GM21576 (cell line): ENCODE measurements around the gene MMP13.
A peak's percentile ranks its signal among the peaks of the same experiment; 100 is the strongest.
"Not testable (repeated sequence)": the region's sequence is repeated elsewhere in the genome, so short reads cannot be mapped to it uniquely, and the experiment has no call there.

Experiments
- ATAC-seq: cut with Tn5 transposase; IDR thresholded peaks from one replicate; pipeline ENCODE4 v1.9.1; 2021; ENCODE audit warnings: mild to moderate bottlenecking, moderate library complexity; ENCODE audit not compliant: unreplicated experiment

The MMP13 gene

DNA sequence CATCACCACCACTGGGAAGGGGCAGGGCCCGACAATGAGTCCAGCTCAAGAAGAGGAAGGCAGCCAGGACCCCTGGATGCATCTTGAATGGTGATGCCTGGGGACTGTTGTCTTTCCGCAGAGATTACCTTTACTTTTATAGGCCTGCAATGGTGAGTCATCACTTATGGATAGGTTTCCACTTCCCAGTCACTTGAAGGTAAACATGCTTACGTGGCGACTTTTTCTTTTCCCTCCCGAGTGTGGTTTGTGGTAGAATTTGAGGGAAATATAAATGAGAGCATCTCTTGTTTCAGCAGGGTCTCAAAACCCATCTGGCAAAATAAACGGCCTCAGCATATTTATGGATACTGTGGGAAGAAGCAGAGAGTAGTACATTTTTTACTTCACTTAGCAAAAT, at the start of gene MMP13:
Gene MMP13 (minus strand): TSS at position 109 of the 400 bp plus-strand sequence. CDS start 27 bp downstream, at position 82.
- no peak for ATAC-seq

DNA sequence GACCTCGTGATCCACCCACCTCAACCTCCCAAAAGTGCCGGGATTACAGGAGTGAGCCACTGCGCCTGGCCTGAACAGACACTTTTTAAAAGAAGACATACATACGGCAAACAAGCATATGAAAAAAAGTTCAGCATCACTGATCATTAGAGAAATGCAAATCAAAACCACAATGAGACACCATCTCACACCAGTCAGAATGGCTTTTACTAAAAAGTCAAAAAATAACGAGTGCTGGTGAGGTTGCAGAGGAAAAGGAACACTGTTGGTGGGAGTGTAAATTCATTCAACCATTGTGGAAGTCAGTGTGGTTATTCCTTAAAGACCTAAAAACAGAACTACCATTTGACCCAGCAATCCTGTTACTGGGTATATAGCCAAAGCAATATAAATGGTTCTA, 48.7 kb upstream of the MMP13 start:
- ATAC-seq, result not testable (repeated sequence)

DNA sequence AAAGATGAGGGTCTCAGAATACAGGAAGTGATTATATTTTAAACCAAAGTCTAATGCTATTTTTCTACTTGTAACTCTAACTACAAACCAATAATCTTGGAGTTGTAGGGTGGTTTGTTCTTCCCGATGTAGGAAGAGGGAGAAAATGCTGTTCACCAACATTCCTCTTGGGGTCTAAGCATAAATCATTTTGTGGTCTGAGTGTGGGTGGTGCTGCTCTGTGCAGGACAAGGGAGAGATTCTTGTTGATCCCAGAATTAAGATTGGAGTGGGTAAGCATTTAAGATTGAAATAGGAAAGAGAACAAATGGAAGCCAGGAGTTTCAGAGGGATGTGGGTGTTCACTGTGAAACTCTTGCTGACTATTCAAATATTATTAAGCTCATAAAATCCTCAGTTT, 38.6 kb upstream of the MMP13 start:
- ATAC-seq, result no peak

DNA sequence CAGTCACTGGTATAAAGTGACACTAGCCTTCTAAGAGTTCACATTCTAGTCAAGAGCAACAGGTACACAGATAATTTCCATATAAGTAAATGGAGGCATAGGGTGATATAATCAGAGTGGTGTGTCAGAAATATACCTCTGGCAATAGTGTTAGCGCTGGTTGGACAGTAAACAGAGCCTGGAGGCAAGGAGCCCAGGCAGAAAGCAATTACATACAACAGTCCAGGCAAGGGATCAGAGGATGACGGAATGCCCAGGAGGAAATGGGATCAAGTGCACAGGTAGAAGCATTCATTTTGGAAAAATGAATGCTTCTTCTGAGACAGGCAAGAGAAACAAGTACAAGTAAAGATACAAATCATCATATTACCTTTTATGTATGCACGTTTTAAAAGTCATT, 36.2 kb upstream of the MMP13 start:
- ATAC-seq, result no peak

DNA sequence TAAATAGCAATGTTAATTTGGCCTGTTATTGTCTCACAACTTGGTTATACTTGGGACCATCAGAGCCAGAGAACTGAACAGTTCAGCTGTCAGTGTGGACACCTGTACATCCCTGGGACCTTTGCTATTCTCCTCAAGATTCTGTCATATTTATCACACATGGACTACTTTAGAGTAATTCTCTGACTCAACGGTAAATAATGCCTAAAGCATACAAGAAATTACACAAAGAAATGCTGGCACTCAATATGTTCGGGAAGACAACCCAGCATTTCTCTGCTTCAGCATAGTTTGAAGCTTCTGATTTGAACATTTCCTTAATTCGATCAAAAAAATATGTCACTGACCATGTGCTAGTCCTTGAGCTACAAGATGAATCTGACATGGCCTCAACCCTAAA, 34.6 kb upstream of the MMP13 start:
- ATAC-seq, result no peak

DNA sequence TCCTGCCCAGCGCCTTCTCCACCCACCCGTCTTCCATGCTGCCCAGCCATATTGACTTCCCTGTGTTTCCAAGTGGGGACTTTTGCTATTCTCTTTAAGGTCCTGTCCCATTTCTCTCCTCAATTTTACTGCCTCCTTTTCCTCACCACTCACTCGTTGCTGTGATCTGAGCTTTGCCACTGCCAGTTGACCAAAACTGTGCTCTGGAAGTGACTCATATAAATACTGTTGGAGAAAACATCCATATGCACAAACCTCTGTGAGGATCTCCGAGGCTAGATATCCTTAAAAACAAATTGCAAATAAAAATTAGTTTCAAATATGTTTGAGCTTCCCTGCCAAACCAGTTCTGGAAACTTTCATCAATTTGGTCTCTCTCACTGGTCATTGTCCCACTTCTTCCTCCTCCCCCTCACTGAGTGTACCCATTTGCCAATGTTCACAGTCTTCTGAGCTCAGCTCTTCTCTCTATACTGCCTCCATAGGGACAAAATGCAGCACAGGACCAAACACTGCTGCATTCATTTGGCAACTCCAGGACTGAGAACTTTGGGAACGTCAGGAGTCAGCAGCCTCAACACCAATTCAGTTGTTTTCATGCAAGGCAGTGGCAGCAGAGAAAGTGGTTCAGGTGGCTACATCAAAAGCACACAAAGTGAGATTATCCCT, 34.0 kb upstream of the MMP13 start:
- ATAC-seq, result no peak

DNA sequence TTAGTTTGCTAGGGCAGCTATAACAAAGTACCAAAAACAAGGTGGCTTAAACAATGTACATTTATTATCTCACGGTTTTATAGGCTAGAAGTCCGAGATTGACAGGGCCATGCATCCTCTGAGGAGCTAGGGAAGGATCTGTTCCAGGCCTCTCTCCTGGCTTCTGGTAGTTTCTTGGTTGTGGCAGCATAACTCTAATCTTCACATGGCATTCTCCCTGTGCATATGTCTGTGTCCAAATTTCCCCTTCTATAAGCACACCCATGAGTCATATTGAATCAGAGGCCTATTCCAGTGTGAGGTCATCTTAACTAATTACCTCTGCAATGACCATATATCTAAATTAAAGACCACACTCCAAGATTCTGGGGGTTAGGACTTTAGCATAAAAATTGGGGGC, 31.3 kb upstream of the MMP13 start:
- ATAC-seq, result no peak

DNA sequence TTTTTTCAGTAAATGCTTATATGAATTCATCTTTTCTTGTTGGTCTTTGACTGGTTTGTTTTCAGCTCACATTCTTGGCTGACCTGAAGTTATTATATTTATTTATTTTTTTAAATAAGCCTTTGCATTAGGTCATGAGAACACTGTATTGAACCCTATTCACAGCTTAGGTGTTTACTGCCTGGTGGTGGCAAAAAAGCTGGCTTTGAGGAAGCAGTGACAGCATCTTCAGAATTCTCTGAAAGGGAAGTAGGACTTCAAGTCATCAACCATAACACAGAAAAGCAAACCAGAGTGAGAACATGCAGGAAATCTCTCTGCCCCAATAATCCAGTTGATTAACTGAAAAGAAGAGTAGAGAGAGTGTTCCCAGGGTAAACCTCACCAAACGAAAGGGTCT, 30.3 kb upstream of the MMP13 start:
- ATAC-seq, result no peak

DNA sequence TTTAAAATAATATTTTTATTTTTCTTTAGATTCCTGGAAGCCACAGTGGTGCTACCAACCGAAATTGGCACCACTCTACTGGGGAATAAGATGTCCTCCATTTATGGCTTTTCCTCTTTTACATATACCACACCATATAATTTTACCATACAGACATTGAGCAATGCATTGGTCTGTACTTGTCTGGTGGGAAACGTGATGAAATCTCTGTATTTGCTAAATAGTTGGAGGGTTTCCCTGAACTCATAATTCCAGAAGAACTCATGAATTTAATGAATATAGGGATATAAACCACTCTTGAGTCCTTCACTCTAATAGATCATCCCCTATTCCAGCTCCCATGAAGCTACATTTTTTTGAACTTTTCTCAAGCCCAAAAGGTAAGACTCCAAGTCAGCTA, 28.0 kb upstream of the MMP13 start:
- ATAC-seq, result no peak

DNA sequence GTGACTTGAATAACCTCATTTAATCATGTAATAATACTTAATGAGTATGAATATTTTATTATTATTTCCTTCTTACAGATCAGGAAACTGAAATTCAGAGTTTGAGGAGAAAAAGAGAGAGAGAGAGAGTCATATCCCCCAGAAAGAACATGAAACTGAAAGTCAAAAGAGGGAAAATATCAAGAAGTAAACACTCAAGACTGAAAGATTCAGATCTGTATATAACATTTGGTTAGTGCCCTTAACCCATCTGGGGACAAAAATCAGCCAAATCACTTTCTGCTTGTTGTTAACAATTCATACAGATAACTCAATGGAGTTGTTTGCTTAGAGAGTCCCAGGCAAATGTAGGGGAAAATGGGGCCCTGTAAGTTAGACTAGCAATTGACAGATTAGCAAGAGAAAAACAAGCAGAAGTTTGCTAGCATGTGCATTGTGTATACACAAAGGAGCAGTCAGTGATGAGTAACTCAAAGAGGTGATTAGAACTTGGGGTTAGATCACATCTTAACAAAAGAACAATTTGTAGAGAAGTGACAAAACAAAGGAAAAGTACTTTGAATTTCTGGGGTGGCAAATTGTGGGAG, 25.9 kb upstream of the MMP13 start:
- ATAC-seq, result peak; percentile 83

DNA sequence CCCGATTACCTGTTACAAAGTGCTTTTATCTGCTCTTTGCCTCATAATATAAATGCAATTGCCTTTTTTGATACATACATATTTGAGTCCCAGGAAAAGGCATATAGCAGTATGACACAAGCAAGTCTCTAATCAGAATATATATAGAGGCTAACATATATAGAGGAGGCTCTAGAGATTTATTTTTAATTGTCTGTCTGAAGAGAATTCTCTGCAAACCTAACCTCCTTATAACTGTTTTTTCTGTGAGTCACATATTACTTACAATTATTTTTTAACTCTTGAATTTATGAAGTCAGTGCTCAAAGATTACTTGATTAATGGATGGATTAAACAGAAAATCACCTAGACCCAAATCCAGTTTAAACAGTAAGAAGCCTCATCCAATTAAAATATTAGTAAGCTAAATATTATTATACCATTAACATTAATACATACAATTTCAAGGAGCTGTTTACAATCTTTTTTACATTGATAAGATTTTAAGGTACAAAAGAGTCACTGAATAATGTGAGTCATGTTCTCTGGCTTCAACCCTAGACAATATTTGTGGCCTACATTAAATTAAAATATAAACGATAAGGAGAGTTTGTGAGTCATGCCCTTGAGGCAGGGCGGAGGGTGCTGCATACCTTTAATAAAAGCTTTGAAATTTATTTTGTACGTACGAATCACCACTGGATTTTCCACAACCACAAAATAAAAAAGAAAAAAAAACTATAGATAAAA, 19.2 kb upstream of the MMP13 start:
- ATAC-seq, result no peak

DNA sequence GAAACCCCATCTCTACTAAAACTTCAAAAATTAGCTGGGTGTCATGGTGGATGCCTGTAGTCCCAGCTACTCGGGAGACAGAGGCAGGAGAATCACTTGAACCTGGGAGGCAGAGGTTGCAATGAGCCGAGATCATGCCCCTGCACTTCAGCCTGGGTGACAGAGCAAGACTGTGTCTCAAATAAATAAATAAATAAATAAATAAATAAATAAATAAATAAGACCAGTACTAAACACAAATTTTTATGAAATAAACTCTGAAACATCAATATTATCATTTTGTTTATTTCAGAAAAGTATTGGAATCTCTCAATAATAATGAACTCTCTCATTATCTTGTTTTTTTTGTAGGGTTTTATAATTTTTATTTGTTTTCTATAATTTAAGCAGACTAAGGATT, 18.2 kb upstream of the MMP13 start:
- ATAC-seq, result not testable (repeated sequence)

DNA sequence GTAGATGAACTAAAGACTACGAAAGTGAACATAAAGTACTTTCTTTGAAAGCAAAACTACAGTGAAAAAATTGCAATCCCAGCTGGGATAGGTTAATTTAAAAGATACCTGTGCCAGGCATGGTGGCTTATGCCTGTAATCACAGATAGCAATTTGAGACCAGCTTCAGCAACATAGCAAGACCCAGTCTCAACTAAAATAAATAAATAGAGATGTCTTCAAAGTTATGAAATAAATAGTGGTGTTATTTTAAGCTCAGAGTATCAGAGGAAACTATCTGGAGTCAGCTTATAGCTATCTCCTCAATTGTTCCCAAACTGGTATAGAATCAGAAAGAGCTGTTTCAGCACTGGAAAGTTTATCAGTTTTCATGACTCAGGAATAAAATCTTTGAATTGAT, 17.3 kb upstream of the MMP13 start:
- no peak for ATAC-seq

DNA sequence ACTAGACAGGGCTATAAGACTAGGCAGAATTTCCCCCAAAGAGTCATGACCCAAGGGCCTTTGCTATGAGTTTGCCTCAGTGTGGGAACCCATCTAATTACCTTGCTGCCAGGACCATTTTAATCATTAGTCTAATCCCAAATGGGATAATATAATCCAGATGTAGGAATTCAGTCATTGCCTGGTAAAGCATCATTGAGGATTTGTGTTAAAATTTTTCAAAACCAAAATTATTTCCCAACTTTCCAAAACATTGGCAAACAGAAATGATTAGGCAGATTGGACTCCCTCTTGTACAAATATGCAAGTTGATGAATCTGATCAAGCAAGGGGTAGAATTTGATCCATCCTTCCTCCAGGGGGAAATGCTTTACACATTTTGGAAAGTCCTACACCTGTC, 16.2 kb upstream of the MMP13 start:
- no peak for ATAC-seq

DNA sequence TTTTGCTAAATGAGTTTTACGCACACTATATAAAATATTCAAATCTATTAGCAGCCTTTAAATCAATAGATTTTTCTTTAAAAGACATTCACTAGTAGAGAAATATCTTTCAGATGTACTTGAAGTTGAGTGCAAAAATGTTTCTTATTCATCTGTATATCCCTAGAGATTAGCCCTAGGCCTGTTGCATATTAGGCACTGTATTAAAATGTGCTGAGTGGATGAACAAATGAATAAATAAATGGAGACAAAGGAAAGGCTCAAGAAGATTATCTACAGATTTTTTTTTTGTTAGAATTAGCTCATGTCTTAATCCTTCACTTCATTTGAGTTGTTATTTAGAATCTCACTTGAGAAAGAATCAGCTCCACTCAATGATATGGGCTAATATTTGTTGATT, 12.0 kb upstream of the MMP13 start:
- ATAC-seq, result no peak

DNA sequence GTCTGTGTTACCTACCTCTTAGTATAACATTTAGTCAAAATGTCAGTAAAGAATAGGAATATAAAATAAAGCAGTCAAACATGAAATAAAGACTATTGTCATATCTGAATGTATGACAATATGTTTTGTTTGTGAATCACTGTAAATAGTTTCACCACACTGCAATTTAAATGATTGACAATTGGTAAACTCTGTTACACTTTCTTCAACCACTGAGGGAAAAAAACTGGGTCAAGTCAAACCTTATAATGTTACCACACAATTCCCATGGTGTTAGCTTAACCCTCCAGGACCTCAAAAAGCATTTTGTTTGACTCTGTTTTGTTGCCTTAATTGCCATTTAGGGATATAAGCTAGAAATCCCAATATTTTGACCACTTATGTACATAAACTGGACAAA, 10.5 kb upstream of the MMP13 start:
- no peak for ATAC-seq

DNA sequence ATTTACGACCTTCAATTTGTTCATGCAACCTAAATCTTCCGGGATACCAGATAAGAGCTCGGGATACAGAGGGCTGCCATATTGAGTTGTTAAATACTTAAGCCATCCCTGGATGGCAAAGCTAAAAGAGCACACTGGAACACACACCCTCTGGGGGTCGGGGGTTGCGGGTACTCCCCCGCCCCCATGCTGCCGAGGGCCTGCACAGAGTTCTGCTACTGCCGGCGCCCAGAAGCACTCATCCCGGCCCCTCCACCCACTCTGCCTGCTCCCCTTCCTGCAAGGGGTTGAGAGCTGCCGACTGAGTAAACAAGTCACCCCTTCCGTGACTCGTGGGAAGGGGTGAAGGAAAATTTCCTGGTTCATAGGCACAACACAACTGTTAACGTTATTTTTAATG, 9.3 kb upstream of the MMP13 start:
- no peak for ATAC-seq

DNA sequence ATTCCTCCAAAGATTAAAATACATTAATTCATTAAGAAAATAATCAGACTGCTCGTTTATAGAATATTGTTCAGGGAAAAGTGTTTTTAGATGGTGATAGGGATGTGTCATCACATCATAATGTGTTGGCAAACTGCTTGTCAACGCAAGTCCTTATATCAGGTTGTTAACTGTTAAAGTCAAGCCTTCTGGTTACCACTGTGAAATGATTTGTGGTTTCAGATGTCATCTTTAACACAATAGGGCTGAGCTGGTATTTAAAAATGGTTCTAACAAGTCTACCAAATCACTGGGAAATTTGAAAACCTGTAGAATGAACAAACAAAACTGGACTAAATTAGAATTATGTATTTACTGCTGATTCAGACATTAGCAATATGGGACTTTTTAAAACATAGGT, 2.4 kb upstream of the MMP13 start:
- ATAC-seq, result no peak

DNA sequence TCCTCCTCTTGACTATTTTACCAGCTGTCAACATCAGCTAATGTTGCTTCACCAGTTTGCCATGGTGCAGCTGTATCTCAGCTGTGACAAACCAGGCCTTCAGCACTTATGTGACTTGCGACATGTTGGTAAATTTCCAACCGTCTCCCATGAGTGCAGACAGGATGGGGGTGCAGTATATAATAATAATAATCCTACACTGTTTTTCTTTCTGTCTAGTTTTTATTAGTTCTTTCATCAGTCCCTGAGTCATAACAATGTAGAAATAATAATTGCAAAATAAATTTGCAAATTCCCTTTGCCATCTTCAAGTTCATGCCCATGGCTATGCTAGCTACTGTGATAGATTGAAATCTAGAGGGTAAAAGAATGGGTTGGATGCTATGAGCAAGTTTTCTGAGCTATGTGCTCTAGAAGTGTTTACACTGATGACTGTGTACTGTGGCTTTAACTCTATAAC, 4.9 kb downstream of the MMP13 start:
- ATAC-seq, result no peak

DNA sequence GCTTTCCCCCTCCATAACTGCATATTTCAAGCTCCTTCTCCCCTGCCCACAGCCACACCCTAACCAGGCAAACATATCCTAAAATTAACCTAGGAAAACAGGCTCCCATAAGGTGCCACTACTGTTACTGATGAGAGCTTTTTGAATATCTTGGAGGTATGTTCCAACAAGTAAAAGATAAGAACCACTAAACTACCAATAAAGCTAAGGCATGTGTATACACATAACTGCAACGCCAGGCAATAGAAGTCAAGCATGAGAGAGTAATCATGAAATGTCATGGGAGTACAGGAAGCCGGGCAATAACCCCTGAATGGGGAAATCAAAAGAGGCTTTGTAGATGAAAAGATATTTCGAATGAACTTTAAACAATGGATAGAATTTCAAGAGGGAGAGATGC, 9.3 kb downstream of the MMP13 start:
- no peak for ATAC-seq

DNA sequence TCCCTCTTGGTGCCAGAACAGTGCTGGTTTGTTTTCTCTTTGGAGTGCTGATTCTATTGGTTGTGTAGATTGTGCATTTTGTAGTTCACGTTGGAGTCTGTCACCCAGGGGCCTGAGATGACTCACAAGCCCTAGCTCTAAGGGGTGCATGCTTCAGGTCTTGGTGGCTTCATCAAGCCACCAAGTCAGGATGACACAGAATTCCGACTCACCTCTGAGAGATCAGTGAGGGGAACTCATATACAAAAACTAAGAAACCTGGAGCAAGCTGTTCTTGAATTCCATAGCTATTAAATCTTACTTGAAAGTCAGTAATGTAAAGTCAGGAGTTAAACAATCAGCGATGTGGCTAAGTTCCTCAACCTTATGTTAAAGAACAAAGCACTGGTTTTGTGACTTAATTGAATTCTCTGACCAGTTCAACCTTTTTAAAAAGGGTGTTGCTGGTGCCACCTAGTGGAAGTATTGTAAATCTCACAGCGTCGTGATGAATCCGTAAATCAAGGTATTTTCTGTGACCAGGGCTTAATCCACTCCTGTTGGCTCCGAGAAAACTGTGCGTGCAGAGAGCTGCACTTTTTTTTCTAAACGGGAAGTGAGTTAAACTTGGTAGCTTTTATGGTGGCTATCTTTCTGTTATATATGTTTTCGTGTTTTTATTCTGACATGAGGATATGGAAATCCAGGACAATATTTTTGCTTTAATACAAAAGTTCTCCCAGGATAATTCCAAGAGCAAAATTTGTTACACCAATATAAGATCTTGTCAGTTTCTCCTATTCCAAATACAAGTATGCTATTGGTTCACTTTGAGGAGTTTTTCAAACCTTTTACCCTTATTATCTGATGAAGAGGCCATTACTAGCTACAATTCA, 14.6 kb downstream of the MMP13 start:
- ATAC-seq, result peak; percentile 83
